Breast epithelium (tissue), 3 donors: ENCODE measurements around the gene HOXB6.

ENCODE experiments used
- POLR2A ChIP-seq: fragments of 450-650 bp; IDR thresholded peaks from one replicate; pipeline ENCODE4 v1.6.1; 2016; ENCODE audit warnings: antibody characterized with exemption, mild to moderate bottlenecking, moderate library complexity
- POLR2AphosphoS5 ChIP-seq, 3 donors: sonication (generic); formaldehyde crosslinking; IDR thresholded peaks; one replicate each; pipeline ENCODE4 v1.6.1; 2017; ENCODE audit warnings: antibody characterized with exemption in 3 of 3
- TF ChIP-seq, protein P1 (sequence below), 3 donors: fragments of 450-650 bp; IDR thresholded peaks; one replicate each; pipeline ENCODE4 v1.5.1; 2016 to 2017; ENCODE audit warnings: antibody characterized with exemption in 3 of 3, mild to moderate bottlenecking in 3 of 3, moderate library complexity in 3 of 3

DNA sequence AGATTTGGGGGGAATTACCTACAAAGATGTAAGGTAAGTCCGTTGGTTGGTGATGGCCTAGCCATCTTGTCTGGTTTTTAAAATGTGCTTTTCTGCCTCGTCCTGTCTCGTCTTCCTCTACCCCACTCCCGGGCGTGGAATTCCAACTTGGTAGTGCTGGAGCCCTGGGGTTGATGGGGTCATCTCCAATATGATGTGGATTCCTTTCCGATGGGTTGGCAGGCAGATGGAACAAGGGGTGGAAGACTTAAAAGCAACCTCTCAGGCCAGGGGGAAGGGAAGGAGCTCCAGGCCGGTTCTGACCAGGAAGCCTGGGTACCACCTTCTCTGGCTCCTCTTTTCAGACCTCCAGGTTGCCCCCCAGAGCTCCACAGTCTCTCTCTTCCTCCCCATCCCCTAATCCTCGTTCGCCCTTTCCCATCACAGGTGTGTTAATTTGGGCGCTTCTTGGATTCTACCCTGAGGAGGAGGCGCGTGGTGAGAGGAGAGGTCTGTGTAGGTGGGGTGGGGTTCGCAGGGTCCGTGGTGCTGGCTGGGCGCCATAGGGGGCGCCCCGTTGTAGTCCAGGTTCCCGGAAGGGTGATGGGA, 54.8 kb downstream of the HOXB6 start:
- TF ChIP-seq, protein P1, sequence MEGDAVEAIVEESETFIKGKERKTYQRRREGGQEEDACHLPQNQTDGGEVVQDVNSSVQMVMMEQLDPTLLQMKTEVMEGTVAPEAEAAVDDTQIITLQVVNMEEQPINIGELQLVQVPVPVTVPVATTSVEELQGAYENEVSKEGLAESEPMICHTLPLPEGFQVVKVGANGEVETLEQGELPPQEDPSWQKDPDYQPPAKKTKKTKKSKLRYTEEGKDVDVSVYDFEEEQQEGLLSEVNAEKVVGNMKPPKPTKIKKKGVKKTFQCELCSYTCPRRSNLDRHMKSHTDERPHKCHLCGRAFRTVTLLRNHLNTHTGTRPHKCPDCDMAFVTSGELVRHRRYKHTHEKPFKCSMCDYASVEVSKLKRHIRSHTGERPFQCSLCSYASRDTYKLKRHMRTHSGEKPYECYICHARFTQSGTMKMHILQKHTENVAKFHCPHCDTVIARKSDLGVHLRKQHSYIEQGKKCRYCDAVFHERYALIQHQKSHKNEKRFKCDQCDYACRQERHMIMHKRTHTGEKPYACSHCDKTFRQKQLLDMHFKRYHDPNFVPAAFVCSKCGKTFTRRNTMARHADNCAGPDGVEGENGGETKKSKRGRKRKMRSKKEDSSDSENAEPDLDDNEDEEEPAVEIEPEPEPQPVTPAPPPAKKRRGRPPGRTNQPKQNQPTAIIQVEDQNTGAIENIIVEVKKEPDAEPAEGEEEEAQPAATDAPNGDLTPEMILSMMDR (IDR thresholded peaks at IDR 0.05) = no peak
- no peak for TF ChIP-seq POLR2A
- no peak for TF ChIP-seq POLR2AphosphoS5 (IDR thresholded peaks at IDR 0.05)
